Right cardiac atrium (tissue), 5 donors: ENCODE measurements around the gene LMTK2. TPM values are rescaled to one million over a fixed set of nuclear protein-coding genes. Genes with fewer than 3 reads are reported as not detected.
A peak's percentile ranks its signal among the peaks of the same experiment; 100 is the strongest.

Experiments
- ATAC-seq, 2 donors: fragments of 200-7000 bp; cut with Tn5 transposase; one replicate each; pipeline versions ENCODE4 v1.8.0 to v1.9.1; 2020; ENCODE audit warnings: moderate library complexity in 2 of 2, mild to moderate bottlenecking in 1 of 2
- DNase-seq, 3 donors: peaks; one replicate each; pipeline ENCODE4 v3.0.0-alpha.2; 2020
- H3K27ac ChIP-seq: one replicate; pipeline ENCODE4 v1.5.1; 2013; ENCODE audit warnings: mild to moderate bottlenecking, low read length, control low read depth, moderate library complexity
- H3K27me3 ChIP-seq: one replicate; pipeline ENCODE4 v1.6.1; 2013; ENCODE audit not compliant: control insufficient read depth, insufficient read depth
- H3K4me1 ChIP-seq: one replicate; pipeline ENCODE4 v1.6.1; 2013; ENCODE audit warnings: low read length; ENCODE audit not compliant: control insufficient read depth, insufficient read depth
- H3K4me3 ChIP-seq: one replicate; pipeline ENCODE4 v1.5.1; 2013; ENCODE audit warnings: low read length, control low read depth
- H3K9me3 ChIP-seq: one replicate; pipeline ENCODE4 v1.6.1; 2013; ENCODE audit warnings: low read length; ENCODE audit not compliant: control insufficient read depth
- WGBS: extraction: QIAGEN DNeasy Blood & Tissue Kit; methylation state at CpG from one replicate; pipeline ENCODE4 v1.1.7; 2013; 5-methylcytosine and 5-hydroxymethylcytosine counted together
- intact Hi-C, 4 donors: fragments of 100-400 bp; cut with DNase I; formaldehyde crosslinking; loops; one replicate each; pipeline versions ENCODE4 v1.11.0 to v1.14.0; 2022 to 2023
- polyA plus RNA-seq: library from polyadenylated mRNA; stranded (reverse); fragments of 200-250 nt; gene quantifications from one replicate; pipeline ENCODE4 v1.2.3, GENCODE V29; 2013
- total RNA-seq, 4 donors: library from RNA; stranded (reverse); fragmentation: NEBNext Ultra II Directional; extraction: Animal tissue kit (Norgen Biotek cat#: 25700); gene quantifications; one replicate each; pipeline ENCODE4 v1.2.1, GENCODE V29; 2021
- donor health status: healthy with polysubstance abuse.
- donor health status: DM: no; HTN: yes; CAD: no.
- donor health status: DM: no; HTN: no; CAD: no.
- donor health status: DM: no; HTN: yes; CAD: no; lungs with severe emphysema.
- donor health status: DM: yes; HTN: yes; CAD: no.

LMTK2 gene
- total and polyA plus RNA-seq, 5 donors: 13.1 to 38.5 (median 36.8) TPM

DNA sequence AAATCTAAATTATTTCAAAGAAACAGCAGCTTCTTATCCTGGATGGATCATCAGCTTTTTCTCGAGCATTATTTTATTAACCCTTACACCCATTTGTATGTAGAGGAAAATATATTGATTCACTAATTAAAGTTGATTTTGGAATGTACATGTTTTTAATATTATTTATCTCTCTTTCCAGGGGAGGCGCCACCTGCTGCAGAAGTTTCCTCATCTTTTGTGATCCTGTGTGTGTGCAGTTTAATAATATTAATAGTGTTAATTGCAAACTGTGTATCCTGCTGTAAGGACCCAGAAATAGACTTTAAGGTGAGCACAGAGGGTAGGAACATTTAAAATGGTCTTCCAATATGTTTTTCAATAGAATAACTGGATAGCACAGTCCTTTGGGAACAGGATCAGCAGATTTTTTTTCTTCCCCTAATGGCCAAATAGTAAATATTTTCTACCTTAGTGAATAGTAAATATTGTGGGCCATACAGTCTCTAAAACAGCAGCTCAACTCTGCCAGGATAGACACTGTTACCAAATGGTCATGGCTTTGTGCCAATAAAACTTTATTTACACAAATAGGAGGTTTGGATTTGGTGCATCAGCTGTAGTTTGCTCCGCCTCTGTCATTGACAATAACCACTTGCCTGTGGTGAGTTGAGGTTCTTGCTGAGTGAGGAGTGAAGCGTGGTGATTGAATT is 30.6 kb downstream of the LMTK2 start:
- Histone ChIP-seq H3K4me1 (peaks cover 8% of the 10 kb centered on the region), H3K27me3 (no peaks in the 10 kb centered on the region), H3K27ac (no peak overlapping the region), H3K9me3 (no peaks in the 10 kb centered on the region), H3K4me3 (no peak overlapping the region)
- WGBS: 87% methylated on average over 4 of the region's 4 CpGs
- ATAC-seq (no peak), DNase-seq (no peak)
- intact Hi-C loops: no loop called here

DNA sequence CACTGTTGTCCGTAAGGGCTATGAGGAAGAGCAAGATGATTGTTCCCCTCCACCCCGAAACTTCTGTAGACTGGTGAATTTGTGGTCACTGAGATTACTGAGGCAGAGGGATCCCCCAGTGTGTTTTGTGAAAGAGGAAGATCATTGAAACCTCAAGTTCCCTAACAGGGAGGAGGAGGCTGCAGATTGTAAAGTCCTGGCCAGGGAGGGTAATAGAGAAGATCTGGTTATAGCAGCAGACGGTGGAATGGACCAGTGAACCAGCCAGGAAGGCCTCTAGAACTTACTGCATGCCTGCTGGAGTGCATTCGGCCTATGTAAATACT is 31.1 kb downstream of the LMTK2 start:
- Histone ChIP-seq H3K27ac (no peak overlapping the region), H3K4me1 (peaks cover 8% of the 10 kb centered on the region), H3K4me3 (no peak overlapping the region), H3K9me3 (no peaks in the 10 kb centered on the region), H3K27me3 (no peaks in the 10 kb centered on the region)
- DNase-seq (no peak), ATAC-seq (peak; percentile 39 to 53)
- WGBS: 93% methylated on average over 4 of the region's 4 CpGs
- intact Hi-C loops: no loop called here

DNA sequence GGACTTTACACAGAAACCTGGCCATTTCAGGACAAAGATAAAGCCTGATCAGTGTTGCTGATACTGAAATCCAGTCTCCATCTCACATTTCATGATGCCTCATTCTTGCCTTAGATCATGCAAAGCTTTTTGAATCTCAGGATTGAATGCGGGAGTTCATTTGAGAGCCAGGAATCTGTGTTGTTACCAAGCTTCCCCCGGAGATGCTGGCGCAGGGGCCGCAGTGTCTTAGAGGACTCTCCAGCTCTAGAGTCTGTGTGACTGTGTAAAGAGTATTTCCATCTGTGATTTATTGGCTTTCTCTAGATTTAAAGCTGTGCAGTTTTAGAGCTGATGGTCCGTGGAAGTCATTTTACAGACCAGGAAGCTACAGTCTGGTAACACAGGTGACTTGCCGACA is 32.0 kb downstream of the LMTK2 start:
- WGBS: 91% methylated on average over 6 of the region's 6 CpGs
- Histone ChIP-seq H3K4me3 (no peak overlapping the region), H3K27ac (no peak overlapping the region), H3K27me3 (no peaks in the 10 kb centered on the region), H3K9me3 (no peaks in the 10 kb centered on the region), H3K4me1 (peaks cover 5% of the 10 kb centered on the region)
- intact Hi-C loops: no loop called here
- no peak for DNase-seq
- ATAC-seq: no peak

DNA sequence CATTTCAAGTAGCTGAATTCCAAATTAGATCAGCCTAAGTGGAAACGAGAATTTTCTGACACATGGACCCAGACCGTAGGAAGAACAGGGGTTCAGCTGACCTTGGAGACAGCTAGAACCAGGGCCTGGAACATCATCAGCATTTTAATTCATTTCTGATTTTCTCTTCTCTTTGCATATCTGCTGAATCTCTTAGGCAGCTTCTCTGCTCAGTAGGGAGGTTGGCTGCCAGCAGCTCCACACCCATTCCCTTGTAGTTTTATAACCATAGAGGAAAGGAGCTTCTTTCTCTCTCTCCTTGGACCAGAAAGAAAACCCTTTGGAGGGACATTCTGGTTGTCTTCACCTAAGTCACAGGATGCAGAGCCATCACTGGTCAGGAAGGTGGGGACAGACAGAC is 36.0 kb downstream of the LMTK2 start:
- Histone ChIP-seq H3K27ac (no peak overlapping the region), H3K4me3 (no peak overlapping the region), H3K27me3 (no peaks in the 10 kb centered on the region), H3K4me1 (no peaks in the 10 kb centered on the region), H3K9me3 (no peaks in the 10 kb centered on the region)
- DNase-seq: no peak
- intact Hi-C loops: no loop called here
- ATAC-seq: no peak
- 76% methylated on average over 2 of the region's 2 CpGs for WGBS

GRCh38 chr7:98148607-98149006 is 41.9 kb downstream of the LMTK2 start:
- no peak overlapping the region for H3K4me3 ChIP-seq
- intact Hi-C loops: no loop called here
- ATAC-seq (no peak), DNase-seq (no peak)
- 90% methylated on average over 5 of the region's 5 CpGs for WGBS
- H3K27me3 ChIP-seq: no peaks in the 10 kb centered on the region
- H3K9me3 ChIP-seq: no peaks in the 10 kb centered on the region
- H3K27ac ChIP-seq: no peak overlapping the region
- H3K4me1 ChIP-seq: no peaks in the 10 kb centered on the region

DNA sequence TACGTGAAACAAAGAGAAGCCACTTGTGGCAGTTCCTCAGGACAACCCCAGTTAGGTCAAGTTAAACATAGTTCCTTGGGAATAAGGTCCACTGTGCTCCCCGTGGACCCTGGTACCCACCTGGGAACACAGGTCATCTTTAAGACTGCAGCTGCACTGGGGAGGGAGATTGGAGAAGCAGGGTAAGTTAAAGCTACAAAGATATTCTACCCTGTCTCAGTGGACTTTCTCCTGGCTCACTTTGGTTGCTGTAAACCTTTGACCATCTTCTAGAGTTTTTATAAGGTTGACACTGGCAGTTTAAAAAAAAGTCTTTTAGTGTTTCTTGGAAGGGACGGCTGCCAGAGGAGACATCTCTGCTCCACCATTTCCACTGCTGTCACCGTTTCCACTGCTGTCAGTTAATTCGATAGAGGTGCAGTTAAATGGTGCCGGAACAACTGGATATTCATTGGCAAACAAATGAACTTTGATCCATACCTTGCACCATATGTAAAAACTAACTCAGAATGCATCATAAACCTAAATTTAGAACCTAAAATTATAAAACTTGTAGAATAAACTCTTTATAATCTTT is 42.5 kb downstream of the LMTK2 start:
- WGBS: 92% methylated on average over 6 of the region's 6 CpGs
- ATAC-seq: no peak
- intact Hi-C loops: no loop called here

DNA sequence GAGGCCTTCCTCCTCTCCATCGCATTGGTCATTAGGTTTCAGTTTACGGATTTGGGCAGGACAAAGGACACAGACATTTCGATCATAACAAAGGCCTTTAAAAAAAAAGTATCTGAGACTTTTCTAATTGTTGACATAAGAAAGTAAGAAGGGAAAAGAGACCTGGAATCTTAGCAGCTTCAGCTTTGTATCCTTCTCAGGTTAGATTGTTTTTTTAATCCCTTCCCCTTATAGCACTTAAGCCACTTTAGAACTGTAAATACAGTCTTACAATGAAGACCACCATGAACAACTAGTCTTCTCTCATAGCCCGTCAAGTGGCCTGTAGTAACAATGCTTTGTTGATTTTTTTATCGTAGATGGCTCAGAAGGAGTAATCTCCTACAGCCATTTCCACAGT is 45.2 kb downstream of the LMTK2 start:
- H3K4me1 ChIP-seq: no peaks in the 10 kb centered on the region
- no peak overlapping the region for H3K4me3 ChIP-seq
- no peak for DNase-seq
- no peaks in the 10 kb centered on the region for H3K9me3 ChIP-seq
- no peak overlapping the region for H3K27ac ChIP-seq
- no peaks in the 10 kb centered on the region for H3K27me3 ChIP-seq
- no peak for ATAC-seq
- WGBS: 95% methylated on average over 5 of the region's 5 CpGs
- intact Hi-C loops: no loop called here

More for the DNA sequence above, 42.5 kb downstream of the LMTK2 start:
- Histone ChIP-seq H3K4me1 (no peaks in the 10 kb centered on the region), H3K4me3 (no peak overlapping the region), H3K27ac (no peak overlapping the region), H3K9me3 (no peaks in the 10 kb centered on the region), H3K27me3 (no peaks in the 10 kb centered on the region)
- no peak for DNase-seq

GRCh38 chr7:98156700-98157099 is 50.0 kb downstream of the LMTK2 start:
- Histone ChIP-seq H3K9me3 (no peaks in the 10 kb centered on the region), H3K4me1 (no peaks in the 10 kb centered on the region), H3K27ac (no peak overlapping the region), H3K27me3 (no peaks in the 10 kb centered on the region), H3K4me3 (no peak overlapping the region)
- ATAC-seq: no peak
- intact Hi-C loops: no loop called here
- DNase-seq: no peak
- 98% methylated on average over 5 of the region's 5 CpGs for WGBS

- Histone ChIP-seq H3K27ac (no peak overlapping the region), H3K27me3 (no peaks in the 10 kb centered on the region), H3K4me1 (no peaks in the 10 kb centered on the region), H3K4me3 (no peak overlapping the region), H3K9me3 (no peaks in the 10 kb centered on the region)
- DNase-seq (no peak), ATAC-seq (no peak)
- intact Hi-C loops: no loop called here
- 82% methylated on average over 4 of the region's 4 CpGs for WGBS
Observed at GRCh38 chr7:98157761-98158160, 51.1 kb downstream of the LMTK2 start.

- intact Hi-C loops: no loop called here
- 92% methylated on average over 3 of the region's 3 CpGs for WGBS
- no peak overlapping the region for H3K27ac ChIP-seq
- ATAC-seq: no peak
- no peaks in the 10 kb centered on the region for H3K9me3 ChIP-seq
- peaks cover 4% of the 10 kb centered on the region for H3K4me1 ChIP-seq
- DNase-seq: no peak
- H3K27me3 ChIP-seq: no peaks in the 10 kb centered on the region
- no peak overlapping the region for H3K4me3 ChIP-seq
Observed at GRCh38 chr7:98162758-98163157, 56.1 kb downstream of the LMTK2 start.

DNA sequence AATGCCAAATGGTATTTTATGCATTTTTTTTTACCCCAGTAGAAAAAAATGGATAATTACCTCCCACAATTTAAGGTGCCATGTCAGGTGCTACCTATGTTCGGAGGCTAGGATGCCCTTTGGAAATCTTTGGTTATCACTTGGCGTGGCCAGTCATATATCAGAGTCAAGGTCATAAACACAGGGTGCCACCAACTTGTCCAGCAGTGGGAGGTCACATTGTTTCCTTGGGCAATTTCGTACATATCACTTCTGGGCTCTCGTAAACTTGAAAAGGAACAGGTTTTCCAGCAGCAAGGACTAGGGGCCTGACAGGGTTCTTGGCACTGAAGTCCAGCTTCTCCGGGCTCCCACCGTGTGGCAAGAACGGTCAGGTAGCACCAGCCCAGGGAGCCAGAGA is 56.6 kb downstream of the LMTK2 start:
- intact Hi-C loops: no loop called here
- H3K27me3 ChIP-seq: no peaks in the 10 kb centered on the region

More for the DNA sequence above, 56.6 kb downstream of the LMTK2 start:
- Histone ChIP-seq H3K4me1 (peaks cover 4% of the 10 kb centered on the region), H3K9me3 (no peaks in the 10 kb centered on the region), H3K4me3 (no peak overlapping the region), H3K27ac (peak overlapping the region; percentile 2)
- no peak for ATAC-seq
- WGBS: 66% methylated on average over 7 of the region's 7 CpGs
- no peak for DNase-seq
